ENCODE results near the gene CEP164. TPM values are rescaled to one million over a fixed set of nuclear protein-coding genes. Genes with fewer than 3 reads are reported as not detected.

CEP164 gene
- total and polyA plus RNA-seq, 9 of the 15 experiments (the other 6 are each of a cell fraction or from before 2014, with no cell fraction given) = 2.1 to 16.5 (median 10.4) TPM

DNA sequence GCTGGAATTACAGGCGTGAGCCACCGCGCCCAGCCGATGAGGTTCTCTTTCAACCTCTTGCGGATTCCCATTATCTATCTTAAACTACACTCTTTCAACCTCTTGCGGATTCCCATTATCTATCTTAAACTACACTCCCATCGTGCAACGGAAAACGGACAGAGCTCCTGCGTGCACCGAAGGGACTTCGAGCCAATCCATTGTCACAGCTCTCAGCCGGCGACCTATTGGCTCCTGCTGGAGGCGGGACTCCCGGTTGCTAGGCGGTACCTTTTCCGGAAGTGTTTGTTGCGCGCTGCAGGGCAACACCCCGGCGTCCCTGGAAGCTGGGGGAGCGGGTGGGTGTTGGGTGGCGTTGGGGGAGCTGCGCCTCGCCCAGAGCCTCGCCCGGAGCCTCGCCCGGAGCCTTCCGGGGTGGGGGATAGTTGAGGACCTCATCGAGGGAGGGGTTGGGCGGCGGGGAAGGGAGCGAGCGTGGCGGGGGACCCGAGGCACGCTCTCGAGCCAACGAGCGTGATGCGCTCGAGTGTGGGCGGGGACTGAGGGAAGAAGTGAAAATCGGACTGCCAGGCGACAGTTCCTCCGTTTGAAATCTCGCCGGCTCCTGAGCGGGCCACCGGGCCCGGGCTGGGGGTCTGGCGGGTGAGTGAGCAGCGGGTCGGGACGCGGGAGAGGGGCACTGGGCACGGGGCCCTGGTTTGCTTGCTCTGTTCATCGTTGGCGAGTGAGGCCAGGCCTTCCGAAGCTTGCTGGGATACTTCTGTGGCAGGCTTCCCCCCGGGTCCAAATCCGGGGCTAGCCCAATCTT, at the start of gene CEP164 (continued):
- TF ChIP-seq HNRNPH1 (optimal IDR thresholded peaks at IDR 0.05; ENCODE audit: low read depth, low read length) (no peak), VEZF1 (CRISPR knock-in tag; IDR thresholded peaks at IDR 0.05) (peak; percentile 86), RBM25 (IDR thresholded peaks at IDR 0.05; ENCODE audit: low read depth, low read length, severe bottlenecking) (peak; percentile 70), ILF3 (IDR thresholded peaks at IDR 0.05; ENCODE audit: borderline replicate concordance) (no peak), PHF20 (IDR thresholded peaks at IDR 0.05; ENCODE audit: partially characterized antibody) (peak; percentile 12), REST (IDR thresholded peaks at IDR 0.05; ENCODE audit: borderline replicate concordance) (no peak), REST (CRISPR knock-in tag; IDR thresholded peaks at IDR 0.05; ENCODE audit: low read depth) (no peak), PRMT5 (CRISPR knock-in tag; IDR thresholded peaks at IDR 0.05) (no peak), TEAD1 (CRISPR knock-in tag; IDR thresholded peaks at IDR 0.05) (peak in 1 of 2 experiments; percentile 9; a peak in 1 of 4 replicates), NR2C2 (CRISPR knock-in tag; IDR thresholded peaks at IDR 0.05) (no peak), NR2C2 (tag; IDR thresholded peaks at IDR 0.05) (peak; percentile 94), MLX (CRISPR knock-in tag; conservative IDR thresholded peaks at IDR 0.05) (no peak)
- TF ChIP-seq, protein P1, sequence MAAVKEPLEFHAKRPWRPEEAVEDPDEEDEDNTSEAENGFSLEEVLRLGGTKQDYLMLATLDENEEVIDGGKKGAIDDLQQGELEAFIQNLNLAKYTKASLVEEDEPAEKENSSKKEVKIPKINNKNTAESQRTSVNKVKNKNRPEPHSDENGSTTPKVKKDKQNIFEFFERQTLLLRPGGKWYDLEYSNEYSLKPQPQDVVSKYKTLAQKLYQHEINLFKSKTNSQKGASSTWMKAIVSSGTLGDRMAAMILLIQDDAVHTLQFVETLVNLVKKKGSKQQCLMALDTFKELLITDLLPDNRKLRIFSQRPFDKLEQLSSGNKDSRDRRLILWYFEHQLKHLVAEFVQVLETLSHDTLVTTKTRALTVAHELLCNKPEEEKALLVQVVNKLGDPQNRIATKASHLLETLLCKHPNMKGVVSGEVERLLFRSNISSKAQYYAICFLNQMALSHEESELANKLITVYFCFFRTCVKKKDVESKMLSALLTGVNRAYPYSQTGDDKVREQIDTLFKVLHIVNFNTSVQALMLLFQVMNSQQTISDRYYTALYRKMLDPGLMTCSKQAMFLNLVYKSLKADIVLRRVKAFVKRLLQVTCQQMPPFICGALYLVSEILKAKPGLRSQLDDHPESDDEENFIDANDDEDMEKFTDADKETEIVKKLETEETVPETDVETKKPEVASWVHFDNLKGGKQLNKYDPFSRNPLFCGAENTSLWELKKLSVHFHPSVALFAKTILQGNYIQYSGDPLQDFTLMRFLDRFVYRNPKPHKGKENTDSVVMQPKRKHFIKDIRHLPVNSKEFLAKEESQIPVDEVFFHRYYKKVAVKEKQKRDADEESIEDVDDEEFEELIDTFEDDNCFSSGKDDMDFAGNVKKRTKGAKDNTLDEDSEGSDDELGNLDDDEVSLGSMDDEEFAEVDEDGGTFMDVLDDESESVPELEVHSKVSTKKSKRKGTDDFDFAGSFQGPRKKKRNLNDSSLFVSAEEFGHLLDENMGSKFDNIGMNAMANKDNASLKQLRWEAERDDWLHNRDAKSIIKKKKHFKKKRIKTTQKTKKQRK (IDR thresholded peaks at IDR 0.05; ENCODE audit: borderline replicate concordance, low read depth, low read length) = peak; percentile 40; the same call in 1 of the 2 replicates
